Stimulated activated CD8-positive, alpha-beta memory T cell treated with anti-CD3 and anti-CD28 coated beads, Interleukin-15, amount 100 ng/mL, for 1 hour (primary cell): ENCODE data around the gene MRGPRG.
"Not testable (repeated sequence)": the region's sequence is repeated elsewhere in the genome, so short reads cannot be mapped to it uniquely, and the experiment has no call there.

ENCODE experiments used
- DNase-seq: peaks from one replicate; pipeline ENCODE4 v3.0.0-alpha.2; 2020; ENCODE audit warnings: low read depth

Gene MRGPRG

DNA sequence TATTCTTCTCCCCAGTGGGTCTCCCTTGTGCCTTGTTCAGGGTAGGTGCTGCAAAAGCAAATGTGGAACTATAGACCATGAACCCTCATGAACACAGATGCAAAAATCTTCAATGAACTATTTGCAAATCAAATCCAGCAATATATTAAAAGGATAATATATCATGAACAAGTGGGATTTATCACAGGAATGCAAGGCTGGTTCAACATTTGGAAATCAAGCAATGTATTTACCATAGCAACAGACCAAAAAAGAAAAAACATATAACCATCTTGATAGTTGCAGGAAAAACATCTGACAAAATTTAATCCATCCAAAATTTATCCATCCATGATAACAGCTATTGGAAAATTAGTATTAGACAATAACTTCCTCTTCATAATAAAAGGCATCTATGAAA is 42.1 kb downstream of the MRGPRG start:
- DNase-seq: no peak

DNA sequence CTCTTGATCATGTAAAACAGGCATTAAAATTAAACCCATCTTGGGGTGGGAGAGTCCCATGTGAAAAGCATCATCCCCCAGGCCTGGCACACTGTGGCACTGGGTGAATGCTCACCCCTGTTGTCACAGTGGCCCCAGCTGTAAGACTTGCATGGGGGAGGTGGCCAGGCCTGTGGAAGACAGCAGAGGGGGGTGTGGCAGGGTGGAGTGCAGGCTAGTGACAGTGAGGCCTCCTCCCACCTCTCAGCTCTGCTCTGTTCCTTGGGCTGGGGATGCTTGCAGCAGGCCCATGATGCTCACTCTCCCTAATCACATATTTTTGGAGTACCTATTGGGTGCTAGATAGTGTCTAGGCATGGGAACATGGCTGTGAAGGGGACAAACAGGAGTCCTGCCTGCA is 43.4 kb downstream of the MRGPRG start:
- no peak for DNase-seq

DNA sequence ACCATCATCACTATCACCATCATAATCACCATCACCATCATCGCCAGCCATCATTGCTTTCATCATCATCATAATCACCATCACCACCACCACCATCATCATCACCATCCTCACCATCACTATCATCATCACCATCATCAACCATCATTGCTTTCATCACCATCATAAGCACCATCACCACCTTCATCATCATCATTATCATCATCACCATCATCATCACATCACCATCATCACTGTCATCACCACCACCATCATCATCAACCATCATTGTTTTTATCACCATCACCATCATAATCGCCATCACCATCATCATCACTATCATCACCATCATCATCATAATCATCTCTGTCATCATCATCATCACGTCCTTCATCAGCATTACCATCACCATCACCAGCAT is 44.2 kb downstream of the MRGPRG start:
- DNase-seq: no peak

DNA sequence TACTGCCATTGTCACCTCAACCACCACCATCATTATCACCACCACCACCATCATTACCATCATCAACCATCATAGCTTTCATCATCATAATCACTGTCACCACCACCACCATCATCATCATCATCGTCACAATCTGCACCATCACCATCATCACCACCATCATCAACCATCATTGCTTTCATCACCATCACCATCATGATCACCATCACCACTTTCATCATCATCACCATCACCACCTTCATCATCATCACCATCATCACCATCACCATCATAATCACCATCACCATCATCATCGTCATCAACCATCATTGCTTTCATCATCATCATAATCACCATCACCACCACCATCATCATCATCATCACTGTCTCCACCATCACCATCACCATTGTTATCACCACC is 44.8 kb downstream of the MRGPRG start:
- DNase-seq: no peak

DNA sequence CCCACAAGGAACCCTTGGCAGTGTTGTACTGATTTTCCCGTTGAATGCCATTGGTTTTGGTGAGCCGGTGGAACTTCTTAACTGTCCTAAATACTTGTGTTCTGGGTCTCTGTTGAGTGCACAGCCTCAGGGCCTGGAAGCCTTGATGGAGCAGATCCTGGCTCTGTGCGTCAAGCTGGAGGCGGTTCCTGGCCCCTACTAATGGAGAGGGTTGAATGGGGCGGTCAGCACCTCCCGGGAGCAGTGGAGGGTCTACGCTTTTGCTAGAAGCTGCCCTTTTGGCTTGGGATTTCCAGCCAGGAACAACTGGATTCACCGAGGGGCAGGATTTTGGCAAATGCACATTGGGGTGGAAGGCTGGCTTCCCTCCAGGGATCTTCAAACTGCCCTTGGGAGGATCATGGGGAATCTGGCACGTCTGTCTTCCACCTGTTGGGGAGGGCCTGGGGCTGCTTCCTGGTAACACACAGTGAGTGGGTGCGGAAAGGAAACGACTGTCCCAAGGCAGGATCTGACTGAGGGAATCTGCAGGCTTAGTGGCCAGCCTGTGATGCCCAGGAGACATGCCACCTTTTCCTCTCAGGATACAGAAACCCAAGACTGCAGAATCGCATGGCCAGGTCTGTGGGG is 46.6 kb downstream of the MRGPRG start:
- no peak for DNase-seq

DNA sequence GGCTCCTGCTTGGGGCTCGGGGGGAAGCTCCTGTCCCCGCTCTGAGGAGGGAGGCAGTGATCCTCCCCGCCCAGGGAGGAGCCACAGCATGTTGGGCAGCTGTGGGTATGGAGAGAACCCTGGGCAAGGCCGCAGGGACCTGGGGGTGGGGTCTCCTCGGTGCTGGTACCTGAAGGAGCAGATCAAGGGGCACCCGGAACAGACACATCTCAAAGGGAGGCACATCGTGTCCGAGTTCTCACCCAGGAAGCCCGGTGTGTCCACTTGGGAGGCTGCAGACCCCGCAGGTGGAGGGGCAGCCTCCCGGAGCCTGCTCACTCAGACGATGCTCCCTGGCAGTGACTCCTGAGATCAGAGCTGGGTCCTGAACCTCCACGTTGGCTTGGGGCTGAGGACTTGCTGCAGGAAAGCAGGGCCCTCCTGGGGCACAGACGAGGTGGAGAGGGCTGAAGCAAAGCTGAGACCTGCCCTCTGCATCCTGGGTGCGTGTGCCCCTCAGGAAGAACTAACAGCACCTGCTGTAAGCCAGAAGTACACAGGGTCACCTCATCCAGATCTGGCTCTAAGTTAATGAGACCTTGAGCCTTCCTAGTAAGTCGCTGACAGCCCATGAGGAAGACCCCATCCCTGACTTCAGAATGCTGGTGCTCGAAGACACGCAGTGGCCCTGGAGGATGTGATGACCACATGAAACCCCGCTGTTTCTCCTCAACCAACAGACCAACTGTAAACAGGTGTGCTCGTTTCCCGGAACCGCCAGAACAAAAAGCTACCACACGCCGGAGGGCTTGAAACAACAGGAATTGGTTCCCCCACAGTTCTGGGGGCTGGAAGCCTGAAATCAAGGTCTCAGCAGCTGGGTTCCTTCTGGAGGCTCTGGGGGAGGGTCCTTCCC is 47.6 kb downstream of the MRGPRG start:
- DNase-seq: no peak

DNA sequence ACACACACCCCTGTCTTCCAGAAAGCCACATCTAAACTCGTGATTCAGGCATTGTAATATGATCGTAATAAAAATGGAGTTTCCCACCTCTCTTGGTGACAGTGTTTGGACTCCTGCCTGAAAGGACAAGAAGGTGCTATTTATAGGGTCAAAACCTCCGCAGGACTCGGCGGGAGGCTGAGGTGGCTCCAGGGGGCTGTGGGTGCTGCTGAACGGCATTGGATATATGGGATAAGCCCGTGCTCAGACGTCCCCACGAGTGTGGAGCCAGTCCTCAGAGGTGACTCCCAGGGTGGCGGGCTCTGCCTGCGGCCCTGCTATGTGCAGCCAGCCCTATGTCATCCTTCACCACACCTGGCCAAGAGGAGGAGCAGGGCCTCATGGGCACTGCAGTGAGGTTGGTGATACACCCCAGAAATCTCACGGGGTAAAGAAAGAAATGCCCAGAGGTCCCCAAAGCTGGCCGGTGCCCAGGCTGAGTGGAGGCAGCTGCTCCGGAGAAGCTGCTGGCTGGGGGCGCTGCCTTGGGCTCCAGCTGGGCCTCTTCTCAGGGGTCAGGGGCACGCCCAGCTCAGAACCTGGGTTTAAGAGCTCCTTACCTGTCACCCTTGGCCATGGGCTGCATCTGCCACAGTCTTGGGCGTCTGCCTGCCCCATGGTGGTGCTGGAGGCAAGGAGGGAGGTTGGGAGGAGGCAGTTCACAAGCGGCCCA is 48.4 kb downstream of the MRGPRG start:
- no peak for DNase-seq

DNA sequence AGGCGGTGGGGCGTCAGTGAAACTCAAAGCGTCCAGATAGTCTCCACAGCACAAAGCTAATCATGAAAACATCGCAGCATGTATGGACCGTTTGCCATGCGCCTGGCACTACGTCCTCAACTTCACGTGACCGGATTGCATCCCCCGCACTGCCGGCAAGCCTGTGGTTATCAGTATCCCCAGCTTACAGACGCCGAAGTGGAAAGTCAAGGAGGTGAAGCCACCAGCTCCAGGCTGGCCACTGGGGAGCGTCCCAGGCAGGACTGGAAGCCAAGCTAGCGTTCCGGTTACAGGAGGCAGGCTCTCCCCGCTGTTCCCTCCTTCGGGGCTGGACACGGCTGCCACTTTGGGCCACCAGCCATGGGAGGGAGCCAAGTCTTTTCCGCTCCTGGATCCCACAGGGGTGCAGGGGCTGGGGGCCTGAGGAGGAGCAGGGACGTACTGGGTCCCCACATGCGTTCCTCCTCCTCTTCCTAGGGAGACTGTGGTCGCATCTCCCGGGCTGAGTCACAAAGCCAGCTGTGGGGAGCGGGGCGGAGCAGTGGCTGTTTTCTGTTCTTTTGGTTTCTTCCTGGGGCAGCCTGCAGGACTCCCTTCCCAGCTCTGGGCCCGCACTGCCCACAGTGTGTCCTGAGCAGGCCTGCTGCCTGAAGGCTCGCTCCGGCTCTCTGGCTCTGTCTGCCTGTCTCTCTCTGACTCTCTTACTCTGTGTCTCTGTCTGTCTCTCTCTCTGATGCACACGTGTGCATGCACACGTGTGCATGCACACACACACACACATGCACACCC is 49.2 kb downstream of the MRGPRG start:
- DNase-seq: no peak

DNA sequence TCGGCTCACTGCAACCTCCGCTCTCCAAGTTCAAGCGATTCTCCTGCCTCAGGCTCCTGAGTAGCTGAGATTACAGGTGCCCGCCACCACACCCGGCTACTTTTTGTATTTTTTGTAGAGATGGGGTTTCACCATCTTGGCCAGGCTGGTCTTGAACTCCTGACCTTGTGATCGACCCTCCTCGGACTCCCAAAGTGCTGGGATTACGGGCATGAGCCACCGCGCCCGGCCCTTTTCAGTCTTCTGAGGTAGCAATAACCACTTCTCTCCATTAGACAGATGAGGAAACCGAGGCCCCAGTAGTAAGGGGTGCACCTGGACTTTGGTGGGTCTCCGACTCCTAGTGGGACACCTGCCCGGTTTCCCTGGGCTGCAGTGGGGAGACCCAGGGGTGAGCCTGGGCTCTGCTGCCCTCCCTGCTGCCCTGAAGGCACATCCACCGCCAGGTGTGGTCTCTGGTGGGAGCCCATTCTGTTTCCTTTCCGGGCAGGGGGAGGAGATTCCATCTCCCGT is 49.8 kb downstream of the MRGPRG start:
- DNase-seq: not testable (repeated sequence)
